ENCODE results near the gene THEMIS.
"Not testable (repeated sequence)": the region's sequence is repeated elsewhere in the genome, so short reads cannot be mapped to it uniquely, and the experiment has no call there.

The THEMIS gene

DNA sequence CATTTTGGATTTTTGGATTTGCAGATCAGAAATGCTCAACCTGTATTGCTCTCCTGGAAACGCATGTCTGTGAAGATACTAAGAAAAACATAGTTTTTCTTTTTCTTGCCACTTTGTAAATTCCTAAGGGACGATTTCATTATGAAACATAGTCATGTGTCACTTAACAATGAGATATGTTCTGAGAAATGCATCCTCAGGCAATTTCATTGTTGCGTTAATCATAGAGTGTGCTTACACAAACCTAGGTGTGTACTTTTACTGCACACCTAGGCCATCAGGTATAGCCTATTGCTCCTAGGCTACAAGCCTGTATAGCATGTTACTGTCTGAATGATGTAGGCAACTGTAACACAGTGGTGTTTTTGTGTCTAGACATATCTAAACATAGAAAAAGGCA, 13.4 kb upstream of the THEMIS start:
- DNase-seq (ENCODE audit: low read depth in 3 of 3) = no peak

DNA sequence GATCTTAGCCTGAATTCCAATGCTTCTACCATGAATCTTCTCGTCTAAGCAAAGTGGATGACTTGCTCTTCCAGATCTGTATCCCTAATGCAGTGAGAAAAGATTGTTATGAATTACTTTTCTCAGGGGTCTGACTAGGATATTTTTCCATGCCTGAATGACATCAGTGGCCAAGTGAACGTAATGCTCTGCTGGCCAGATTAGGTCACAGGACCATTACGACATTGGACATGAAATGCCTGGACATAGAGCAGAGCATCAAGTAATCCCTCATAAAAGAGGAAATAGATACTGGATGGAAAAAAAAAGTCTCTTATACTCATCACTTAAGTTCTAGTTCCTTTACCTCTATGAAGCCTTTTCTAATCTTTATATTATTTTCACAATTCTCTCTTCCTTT, 12.1 kb upstream of the THEMIS start:
- DNase-seq (ENCODE audit: low read depth in 3 of 3) = no peak

- DNase-seq (ENCODE audit: low read depth in 3 of 3) = no peak
Measured at GRCh38 chr6:127907960-127908640, 7.2 kb upstream of the THEMIS start.

GRCh38 chr6:127904160-127904559, 3.3 kb upstream of the THEMIS start:
- no peak for DNase-seq (ENCODE audit: low read depth in 3 of 3)

DNA sequence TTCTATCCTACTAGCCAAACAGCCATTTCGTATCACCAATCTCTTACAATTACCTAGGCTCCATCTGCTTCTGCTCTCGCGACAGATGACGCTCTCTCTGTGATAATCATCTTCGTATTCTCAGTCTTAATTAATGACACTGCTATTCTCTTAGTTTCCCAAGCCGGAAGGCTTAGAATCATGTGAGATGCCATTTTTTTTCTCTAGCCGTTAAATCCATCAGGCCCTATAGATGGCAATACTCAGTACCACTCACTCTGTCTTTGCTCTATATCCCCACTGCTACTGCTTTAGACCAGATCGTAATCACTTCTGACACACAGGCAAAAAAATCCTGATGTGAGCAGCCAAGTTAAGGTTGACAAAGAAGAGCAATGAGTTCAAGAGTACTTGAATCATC, 2.1 kb upstream of the THEMIS start:
- DNase-seq (ENCODE audit: low read depth in 3 of 3) = no peak

- no peak for DNase-seq (ENCODE audit: low read depth in 3 of 3)
Measured at GRCh38 chr6:127897484-127897883, 3.4 kb downstream of the THEMIS start.

GRCh38 chr6:127894051-127894450, 6.8 kb downstream of the THEMIS start:
- DNase-seq (ENCODE audit: low read depth in 3 of 3) = no peak

DNA sequence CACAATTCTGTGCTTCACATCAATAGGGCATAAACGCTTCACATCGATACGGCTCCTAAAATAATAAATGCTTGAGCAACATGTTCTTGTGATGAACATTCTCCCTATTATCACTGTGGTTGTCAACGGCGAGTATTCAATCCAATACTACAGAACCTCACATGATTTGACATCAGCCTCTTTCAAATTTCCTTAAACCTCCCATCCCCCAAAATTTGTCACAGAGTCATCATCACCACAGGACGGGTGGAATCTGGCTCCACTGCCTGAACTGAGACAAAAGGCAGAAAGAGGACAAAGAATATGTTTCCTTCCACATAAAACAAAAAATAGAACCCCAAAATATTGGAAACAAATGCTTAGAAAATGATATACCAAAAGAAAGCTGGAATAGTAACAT, 7.3 kb downstream of the THEMIS start:
- no peak for DNase-seq (ENCODE audit: low read depth in 3 of 3)

DNA sequence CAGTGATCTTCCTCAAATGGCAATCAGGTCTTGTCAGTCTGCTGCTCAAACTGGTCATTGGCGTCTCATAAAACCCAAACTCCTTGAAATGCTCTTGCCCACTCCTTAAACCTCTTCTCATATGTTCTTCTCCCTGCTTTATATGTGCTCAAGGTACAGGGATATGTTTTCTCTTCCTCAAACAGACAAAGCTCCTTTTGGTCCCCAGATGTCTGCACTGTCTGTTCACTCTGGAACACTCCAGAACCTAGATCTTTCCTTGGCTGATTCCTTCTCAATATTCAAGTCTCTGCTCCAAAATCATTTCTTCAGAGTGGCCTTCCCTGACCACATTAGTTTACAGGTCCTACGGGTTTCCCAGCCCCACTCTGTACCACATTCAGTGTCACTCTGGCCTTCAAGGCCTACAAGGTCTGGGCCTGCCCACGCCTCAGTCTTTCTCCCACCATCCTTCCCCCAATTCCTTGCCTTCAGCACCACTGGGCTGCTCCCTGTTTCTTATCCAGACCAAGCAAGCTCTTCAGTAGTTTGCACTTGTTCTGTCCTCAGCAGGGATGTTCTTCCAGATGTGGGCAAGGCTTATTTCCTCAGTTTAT, 9.0 kb downstream of the THEMIS start:
- DNase-seq (ENCODE audit: low read depth in 3 of 3) = no peak

- no peak for DNase-seq (ENCODE audit: low read depth in 3 of 3)
Measured at GRCh38 chr6:127886603-127887002, 14.3 kb downstream of the THEMIS start.

DNA sequence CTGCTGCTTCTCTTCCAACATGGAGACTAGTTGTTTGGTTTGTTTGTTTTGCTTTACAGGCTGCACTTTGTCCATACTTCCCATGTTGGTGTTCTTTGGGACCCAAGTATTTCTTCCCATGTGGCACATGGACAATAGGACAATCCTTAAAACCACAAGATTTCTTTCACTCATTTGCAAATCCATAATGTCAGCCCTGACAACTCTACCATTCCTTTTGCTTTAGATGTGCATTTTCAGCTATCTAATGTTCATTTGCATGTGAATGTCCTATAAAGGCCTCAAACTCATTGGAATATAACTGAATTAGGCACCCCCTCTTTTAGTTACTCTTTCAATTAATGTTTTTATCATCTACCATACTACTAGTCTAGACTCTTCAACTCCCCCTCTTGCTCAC, 16.7 kb downstream of the THEMIS start:
- no peak for DNase-seq (ENCODE audit: low read depth in 3 of 3)

- not testable (repeated sequence) for DNase-seq (ENCODE audit: low read depth in 3 of 3)
Measured at GRCh38 chr6:127881949-127882348, 18.9 kb downstream of the THEMIS start.

- DNase-seq (ENCODE audit: low read depth in 3 of 3) = no peak
Measured at GRCh38 chr6:127880429-127880828, 20.4 kb downstream of the THEMIS start.

GRCh38 chr6:127879685-127880084, 21.2 kb downstream of the THEMIS start:
- no peak for DNase-seq (ENCODE audit: low read depth in 3 of 3)

- no peak for DNase-seq (ENCODE audit: low read depth in 3 of 3)
Measured at GRCh38 chr6:127878115-127878514, 22.7 kb downstream of the THEMIS start.

DNA sequence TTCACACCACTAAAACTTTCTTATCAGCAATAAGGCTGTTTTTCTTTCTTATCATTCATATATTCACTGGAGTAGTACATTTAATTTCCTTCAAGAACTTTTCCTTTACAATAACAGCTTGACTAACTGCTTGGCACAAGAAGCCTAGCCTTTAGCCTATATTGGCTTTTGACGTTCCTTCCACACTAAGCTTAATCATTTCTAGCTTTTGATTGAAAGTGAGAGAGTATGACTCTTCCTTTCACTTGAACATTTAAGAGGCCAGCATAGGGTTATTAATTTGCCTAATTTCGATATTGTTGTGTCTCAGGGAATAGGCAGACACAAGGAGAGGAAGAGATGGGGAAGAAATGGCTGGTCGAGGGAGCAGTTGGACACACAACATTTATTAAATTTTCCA, 23.6 kb downstream of the THEMIS start:
- DNase-seq (ENCODE audit: low read depth in 3 of 3) = no peak

- DNase-seq (ENCODE audit: low read depth in 3 of 3) = no peak
Measured at GRCh38 chr6:127869772-127870404, 31.0 kb downstream of the THEMIS start.

- no peak for DNase-seq (ENCODE audit: low read depth in 3 of 3)
Measured at GRCh38 chr6:127869183-127869582, 31.7 kb downstream of the THEMIS start.

GRCh38 chr6:127868338-127868737, 32.5 kb downstream of the THEMIS start:
- DNase-seq (ENCODE audit: low read depth in 3 of 3) = no peak

- DNase-seq (ENCODE audit: low read depth in 3 of 3) = no peak
Measured at GRCh38 chr6:127866766-127867165, 34.1 kb downstream of the THEMIS start.

GRCh38 chr6:127865108-127865507, 35.8 kb downstream of the THEMIS start:
- DNase-seq (ENCODE audit: low read depth in 3 of 3) = no peak

GRCh38 chr6:127864701-127865100, 36.2 kb downstream of the THEMIS start:
- DNase-seq (ENCODE audit: low read depth in 3 of 3) = no peak

DNA sequence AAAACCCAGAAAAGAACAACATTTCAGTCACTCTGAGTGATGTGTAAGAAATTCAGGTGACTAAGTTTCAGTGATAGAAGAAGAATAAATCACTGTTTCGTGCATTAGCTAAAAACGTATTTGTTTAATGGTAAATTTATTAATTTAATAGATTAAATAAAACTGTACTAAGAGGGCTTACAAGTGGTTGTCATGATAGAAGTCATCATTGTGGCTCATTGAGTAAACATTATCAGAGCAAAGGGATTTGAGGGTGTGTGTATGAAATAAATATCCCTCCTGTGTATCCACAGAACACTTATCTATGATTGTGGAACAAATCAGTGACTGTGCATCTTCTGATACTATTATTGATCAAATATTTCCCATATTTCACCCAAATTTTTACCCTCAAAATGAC, 40.1 kb downstream of the THEMIS start:
- DNase-seq (ENCODE audit: low read depth in 3 of 3) = no peak

Data from stimulated activated CD4-positive, alpha-beta T cell treated with anti-CD3 and anti-CD28 coated beads, TNF-alpha, amount 100 ng/mL, for 48 hours (primary cell).